ENCODE data around the gene COLEC12. TPM values are rescaled to one million over a fixed set of nuclear protein-coding genes. Genes with fewer than 3 reads are reported as not detected.

COLEC12 gene
- total RNA-seq, 1 experiment from 2014 or later, result not detected

DNA sequence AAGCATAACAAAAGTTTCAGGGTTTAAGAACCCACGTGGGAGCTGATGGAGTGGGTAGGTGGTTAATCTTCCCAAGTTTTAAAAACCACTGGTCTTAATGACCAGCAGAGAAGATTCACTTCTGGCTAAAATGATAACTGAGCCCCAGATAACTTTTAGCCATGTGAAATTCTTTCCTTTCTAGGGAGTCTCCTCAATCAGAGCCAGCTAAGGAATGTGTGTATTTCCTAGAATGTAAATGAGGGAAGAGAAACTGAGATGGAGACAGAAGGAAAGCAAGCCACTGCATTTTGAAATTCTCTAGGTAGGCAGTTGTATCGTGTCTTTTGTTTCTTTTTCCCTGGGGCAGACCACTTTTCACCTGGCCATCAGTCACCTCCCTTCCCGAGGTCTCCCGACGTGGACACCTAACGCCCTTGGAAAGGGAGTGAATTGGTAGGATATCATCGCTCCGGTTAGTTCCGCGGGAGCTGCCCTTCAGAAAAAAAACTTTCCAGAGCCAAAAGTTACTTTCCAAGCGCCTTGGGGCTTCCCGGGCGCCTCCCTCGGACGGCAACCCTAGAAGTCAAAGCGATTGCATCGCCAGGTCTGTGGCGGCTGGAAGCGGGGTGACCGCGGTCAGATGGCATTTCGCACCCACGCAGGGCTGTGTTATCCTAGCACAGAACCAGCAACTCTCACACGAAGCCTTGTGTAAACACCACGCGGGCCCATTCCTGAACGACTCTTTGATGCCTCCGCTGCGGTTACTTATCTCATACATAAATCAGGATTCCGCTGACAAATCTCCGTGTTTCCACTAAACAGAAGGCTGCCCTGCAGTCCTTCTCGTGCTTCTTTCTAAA lies 1.3 kb downstream of the COLEC12 start:
- Histone ChIP-seq H3K79me2 (ENCODE audit: insufficient read depth, low read length) (no peaks in the 10 kb centered on the region), H4K20me1 (ENCODE audit: insufficient read depth) (no peaks in the 10 kb centered on the region), H3K27ac (ENCODE audit: low read depth, low read length) (no peak overlapping the region), H3K4me1 (ENCODE audit: control insufficient read depth in 1 of 2, insufficient read depth in 2 of 2, low read length in 2 of 2) (peaks cover 11 to 14% of the 10 kb centered on the region in 2 experiments; a peak in 3 of 4 replicates), H3K4me2 (ENCODE audit: low read length) (peak overlapping the region; percentile 69), H3K9me2 (ENCODE audit: insufficient read depth) (no peaks in the 10 kb centered on the region), H3K9ac (ENCODE audit: low read length) (no peak overlapping the region), H2AFZ (ENCODE audit: low read depth, low read length, poor library complexity, severe bottlenecking) (peak overlapping the region; percentile 27), H3K36me3 (ENCODE audit: control insufficient read depth in 1 of 2, insufficient read depth in 2 of 2, low read length in 2 of 2) (no peaks in the 10 kb centered on the region), H3K9me3 (ENCODE audit: control insufficient read depth in 1 of 2, insufficient read depth in 1 of 2, low read depth in 1 of 2, low read length in 2 of 2) (no peaks in the 10 kb centered on the region), H3K27me3 (ENCODE audit: insufficient read depth, low read length) (peaks cover 37% of the 10 kb centered on the region), H3K4me3 (replicated peaks in 1 of 2; ENCODE audit: low read depth in 1 of 2, low read length in 2 of 2) (peak overlapping the region; percentile 29 to 37)
- ChIA-PET RAD21 (ENCODE audit: low non-redundant PET in 1 of 2, low total read pairs in 2 of 2, uncharacterized antibody in 2 of 2, unreplicated experiment in 2 of 2) (no interaction called here), POLR2A (no interaction called here), CTCF (interaction anchor here (0.7 kb wide), 1 partner anchor 22 kb away, joined by 3 read pairs; no protein-coding TSS in a partner anchor)
- peak; percentile 73 for ATAC-seq
- intact Hi-C loops (cut with micrococcal nuclease), result loop anchor here (5.0 kb wide), 2 partner anchors 98 to 118 kb away; partner anchors contain the start of gene CLUL1
- no TSS peak for BruUV-seq (replicated peaks)
- no peak for DNase-seq (ENCODE audit: low read depth, low spot score)
- peak; percentile 37 for TF ChIP-seq TCF7L2 (IDR thresholded peaks at IDR 0.05; ENCODE audit: borderline replicate concordance, extremely low read depth, insufficient read depth, insufficient read length)
- no peak for TF ChIP-seq POLR2AphosphoS5 (IDR thresholded peaks at IDR 0.05; ENCODE audit: low read depth, low read length)
- peak; percentile 47; the same call in 1 of the 2 replicates for TF ChIP-seq EGR1 (IDR thresholded peaks at IDR 0.05; ENCODE audit: low read depth)
- TF ChIP-seq CTCF (IDR thresholded peaks at IDR 0.05 in 2 of 3, conservative IDR thresholded peaks at IDR 0.05 in 1 of 3; ENCODE audit: borderline replicate concordance in 1 of 3, insufficient read depth in 1 of 3, low read depth in 2 of 3, low read length in 2 of 3), result no peak

- intact Hi-C loops (cut with micrococcal nuclease), result loop anchor here (5.0 kb wide), 2 partner anchors 100 to 120 kb away; partner anchors contain the start of gene CLUL1
- H3K4me2 ChIP-seq (ENCODE audit: low read length), result no peak overlapping the region
- DNase-seq (ENCODE audit: low read depth, low spot score), result no peak
- no peaks in the 10 kb centered on the region for H4K20me1 ChIP-seq (ENCODE audit: insufficient read depth)
- ChIA-PET RAD21 (ENCODE audit: low non-redundant PET in 1 of 2, low total read pairs in 2 of 2, uncharacterized antibody in 2 of 2, unreplicated experiment in 2 of 2) (no interaction called here), CTCF (interaction anchor here (0.9 to 1.0 kb wide), 2 partner anchors 9 to 11 kb away, joined by 3 read pairs; no protein-coding TSS in a partner anchor), POLR2A (no interaction called here)
- H3K9me2 ChIP-seq (ENCODE audit: insufficient read depth), result no peaks in the 10 kb centered on the region
- no peaks in the 10 kb centered on the region for H3K9me3 ChIP-seq (ENCODE audit: control insufficient read depth in 1 of 2, insufficient read depth in 1 of 2, low read depth in 1 of 2, low read length in 2 of 2)
- no peaks in the 10 kb centered on the region for H3K36me3 ChIP-seq (ENCODE audit: control insufficient read depth in 1 of 2, insufficient read depth in 2 of 2, low read length in 2 of 2)
- no peak for ATAC-seq
- H3K9ac ChIP-seq (ENCODE audit: low read length), result no peak overlapping the region
- H2AFZ ChIP-seq (ENCODE audit: low read depth, low read length, poor library complexity, severe bottlenecking), result no peak overlapping the region
- peaks cover 11 to 14% of the 10 kb centered on the region in 2 experiments; a peak in 3 of 4 replicates for H3K4me1 ChIP-seq (ENCODE audit: control insufficient read depth in 1 of 2, insufficient read depth in 2 of 2, low read length in 2 of 2)
- H3K4me3 ChIP-seq (replicated peaks in 1 of 2; ENCODE audit: low read depth in 1 of 2, low read length in 2 of 2), result no peak overlapping the region
- no peak overlapping the region for H3K27ac ChIP-seq (ENCODE audit: low read depth, low read length)
- H3K27me3 ChIP-seq (ENCODE audit: insufficient read depth, low read length), result peaks cover 37% of the 10 kb centered on the region
- BruUV-seq (replicated peaks), result no TSS peak
- no peaks in the 10 kb centered on the region for H3K79me2 ChIP-seq (ENCODE audit: insufficient read depth, low read length)
- TF ChIP-seq, protein P1, sequence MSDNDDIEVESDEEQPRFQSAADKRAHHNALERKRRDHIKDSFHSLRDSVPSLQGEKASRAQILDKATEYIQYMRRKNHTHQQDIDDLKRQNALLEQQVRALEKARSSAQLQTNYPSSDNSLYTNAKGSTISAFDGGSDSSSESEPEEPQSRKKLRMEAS (IDR thresholded peaks at IDR 0.05), result no peak
- TF ChIP-seq CBX3 (IDR thresholded peaks at IDR 0.05; ENCODE audit: low read depth) (no peak), ELF1 (IDR thresholded peaks at IDR 0.05; ENCODE audit: borderline replicate concordance, low read depth) (no peak), SP1 (IDR thresholded peaks at IDR 0.05; ENCODE audit: low read depth) (no peak), POLR2AphosphoS5 (IDR thresholded peaks at IDR 0.05; ENCODE audit: low read depth, low read length) (no peak), EZH2 (IDR thresholded peaks at IDR 0.05) (no peak), FOSL1 (IDR thresholded peaks at IDR 0.05; ENCODE audit: low read depth) (no peak), EZH2phosphoT487 (IDR thresholded peaks at IDR 0.05; ENCODE audit: borderline replicate concordance) (no peak), RAD21 (IDR thresholded peaks at IDR 0.05; ENCODE audit: low read depth) (no peak)
- TF ChIP-seq, protein P2, sequence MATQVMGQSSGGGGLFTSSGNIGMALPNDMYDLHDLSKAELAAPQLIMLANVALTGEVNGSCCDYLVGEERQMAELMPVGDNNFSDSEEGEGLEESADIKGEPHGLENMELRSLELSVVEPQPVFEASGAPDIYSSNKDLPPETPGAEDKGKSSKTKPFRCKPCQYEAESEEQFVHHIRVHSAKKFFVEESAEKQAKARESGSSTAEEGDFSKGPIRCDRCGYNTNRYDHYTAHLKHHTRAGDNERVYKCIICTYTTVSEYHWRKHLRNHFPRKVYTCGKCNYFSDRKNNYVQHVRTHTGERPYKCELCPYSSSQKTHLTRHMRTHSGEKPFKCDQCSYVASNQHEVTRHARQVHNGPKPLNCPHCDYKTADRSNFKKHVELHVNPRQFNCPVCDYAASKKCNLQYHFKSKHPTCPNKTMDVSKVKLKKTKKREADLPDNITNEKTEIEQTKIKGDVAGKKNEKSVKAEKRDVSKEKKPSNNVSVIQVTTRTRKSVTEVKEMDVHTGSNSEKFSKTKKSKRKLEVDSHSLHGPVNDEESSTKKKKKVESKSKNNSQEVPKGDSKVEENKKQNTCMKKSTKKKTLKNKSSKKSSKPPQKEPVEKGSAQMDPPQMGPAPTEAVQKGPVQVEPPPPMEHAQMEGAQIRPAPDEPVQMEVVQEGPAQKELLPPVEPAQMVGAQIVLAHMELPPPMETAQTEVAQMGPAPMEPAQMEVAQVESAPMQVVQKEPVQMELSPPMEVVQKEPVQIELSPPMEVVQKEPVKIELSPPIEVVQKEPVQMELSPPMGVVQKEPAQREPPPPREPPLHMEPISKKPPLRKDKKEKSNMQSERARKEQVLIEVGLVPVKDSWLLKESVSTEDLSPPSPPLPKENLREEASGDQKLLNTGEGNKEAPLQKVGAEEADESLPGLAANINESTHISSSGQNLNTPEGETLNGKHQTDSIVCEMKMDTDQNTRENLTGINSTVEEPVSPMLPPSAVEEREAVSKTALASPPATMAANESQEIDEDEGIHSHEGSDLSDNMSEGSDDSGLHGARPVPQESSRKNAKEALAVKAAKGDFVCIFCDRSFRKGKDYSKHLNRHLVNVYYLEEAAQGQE (IDR thresholded peaks at IDR 0.05; ENCODE audit: low read depth), result no peak
Observed at GRCh38 chr18:497688-498087, 2.8 kb downstream of the COLEC12 start.

All from HCT116 (cell line).